ENCODE measurements around the gene MBNL1.

The MBNL1 gene

GRCh38 chr3:152232679-152233078 is 36.0 kb upstream of the MBNL1 start:
- TF ChIP-seq POLR2A (IDR thresholded peaks at IDR 0.05; ENCODE audit: low read depth, low read length): no peak
- no peak for TF ChIP-seq SPI1 (IDR thresholded peaks at IDR 0.05; ENCODE audit: low read depth, low read length)
- no peak for TF ChIP-seq TAF1 (IDR thresholded peaks at IDR 0.05; ENCODE audit: low read depth, low read length)
- TF ChIP-seq POLR2AphosphoS5 (IDR thresholded peaks at IDR 0.05; ENCODE audit: low read depth, low read length): no peak
- TF ChIP-seq POU2F2 (IDR thresholded peaks at IDR 0.05; ENCODE audit: low read depth, low read length): no peak
- TF ChIP-seq PAX5 (IDR thresholded peaks at IDR 0.05; ENCODE audit: insufficient read depth, low read length, severe bottlenecking): no peak
- DNase-seq (ENCODE audit: insufficient read length, low spot score) (no peak), FAIRE-seq (no peak)

GRCh38 chr3:152234657-152235375 is 33.9 kb upstream of the MBNL1 start:
- no peak for FAIRE-seq
- TF ChIP-seq POLR2A (IDR thresholded peaks at IDR 0.05; ENCODE audit: low read depth, low read length): no peak

GRCh38 chr3:152235709-152236298 is 32.9 kb upstream of the MBNL1 start:
- DNase-seq (ENCODE audit: insufficient read length, low spot score) (no peak), FAIRE-seq (no peak)
- TF ChIP-seq TAF1 (IDR thresholded peaks at IDR 0.05; ENCODE audit: low read depth, low read length): no peak
- no peak for TF ChIP-seq SPI1 (IDR thresholded peaks at IDR 0.05; ENCODE audit: low read depth, low read length)
- no peak for TF ChIP-seq PAX5 (IDR thresholded peaks at IDR 0.05; ENCODE audit: insufficient read depth, low read length, severe bottlenecking)
- TF ChIP-seq POLR2A (IDR thresholded peaks at IDR 0.05; ENCODE audit: low read depth, low read length): no peak
- TF ChIP-seq POLR2AphosphoS5 (IDR thresholded peaks at IDR 0.05; ENCODE audit: low read depth, low read length): no peak
- no peak for TF ChIP-seq POU2F2 (IDR thresholded peaks at IDR 0.05; ENCODE audit: low read depth, low read length)

More at GRCh38 chr3:152234657-152235375, 33.9 kb upstream of the MBNL1 start:
- DNase-seq (ENCODE audit: insufficient read length, low spot score): no peak

GRCh38 chr3:152236716-152237115 is 32.0 kb upstream of the MBNL1 start:
- FAIRE-seq (no peak), DNase-seq (ENCODE audit: insufficient read length, low spot score) (no peak)
- TF ChIP-seq SPI1 (IDR thresholded peaks at IDR 0.05; ENCODE audit: low read depth, low read length) (peak; percentile 79), PAX5 (IDR thresholded peaks at IDR 0.05; ENCODE audit: insufficient read depth, low read length, severe bottlenecking) (no peak)

GRCh38 chr3:152241142-152242017 is 27.3 kb upstream of the MBNL1 start:
- peak; percentile 84 for FAIRE-seq
- no peak for DNase-seq (ENCODE audit: insufficient read length, low spot score)
- TF ChIP-seq POLR2AphosphoS5 (IDR thresholded peaks at IDR 0.05; ENCODE audit: low read depth, low read length): no peak
- peak; percentile 73 for TF ChIP-seq SPI1 (IDR thresholded peaks at IDR 0.05; ENCODE audit: low read depth, low read length)

GRCh38 chr3:152243301-152243711 is 25.4 kb upstream of the MBNL1 start:
- DNase-seq (ENCODE audit: insufficient read length, low spot score) (no peak), FAIRE-seq (peak; percentile 66)

GRCh38 chr3:152243721-152244516 is 24.8 kb upstream of the MBNL1 start:
- peak; percentile 59 for FAIRE-seq
- no peak for TF ChIP-seq TAF1 (IDR thresholded peaks at IDR 0.05; ENCODE audit: low read depth, low read length)
- no peak for TF ChIP-seq POLR2AphosphoS5 (IDR thresholded peaks at IDR 0.05; ENCODE audit: low read depth, low read length)
- no peak for TF ChIP-seq PAX5 (IDR thresholded peaks at IDR 0.05; ENCODE audit: insufficient read depth, low read length, severe bottlenecking)
- TF ChIP-seq POU2F2 (IDR thresholded peaks at IDR 0.05; ENCODE audit: low read depth, low read length): peak; percentile 28; the same call in 1 of the 2 replicates
- TF ChIP-seq SPI1 (IDR thresholded peaks at IDR 0.05; ENCODE audit: low read depth, low read length): no peak
- TF ChIP-seq POLR2A (IDR thresholded peaks at IDR 0.05; ENCODE audit: low read depth, low read length): 0 out of 2 replicates have a peak, but pooled peaks have one; percentile 26
- DNase-seq (ENCODE audit: insufficient read length, low spot score): no peak

More at GRCh38 chr3:152243301-152243711, 25.4 kb upstream of the MBNL1 start:
- no peak for TF ChIP-seq POLR2AphosphoS5 (IDR thresholded peaks at IDR 0.05; ENCODE audit: low read depth, low read length)
- TF ChIP-seq POLR2A (IDR thresholded peaks at IDR 0.05; ENCODE audit: low read depth, low read length): no peak
- no peak for TF ChIP-seq PAX5 (IDR thresholded peaks at IDR 0.05; ENCODE audit: insufficient read depth, low read length, severe bottlenecking)
- TF ChIP-seq POU2F2 (IDR thresholded peaks at IDR 0.05; ENCODE audit: low read depth, low read length): no peak
- TF ChIP-seq SPI1 (IDR thresholded peaks at IDR 0.05; ENCODE audit: low read depth, low read length): 0 out of 2 replicates have a peak, but pooled peaks have one; percentile 9
- no peak for TF ChIP-seq TAF1 (IDR thresholded peaks at IDR 0.05; ENCODE audit: low read depth, low read length)

- no peak for DNase-seq (ENCODE audit: insufficient read length, low spot score)
- FAIRE-seq: no peak
- TF ChIP-seq POLR2A (IDR thresholded peaks at IDR 0.05; ENCODE audit: low read depth, low read length) (no peak), SPI1 (IDR thresholded peaks at IDR 0.05; ENCODE audit: low read depth, low read length) (no peak), TAF1 (IDR thresholded peaks at IDR 0.05; ENCODE audit: low read depth, low read length) (no peak), POLR2AphosphoS5 (IDR thresholded peaks at IDR 0.05; ENCODE audit: low read depth, low read length) (no peak)
These were observed 24.2 kb upstream of the MBNL1 start for GRCh38 chr3:152244517-152244888.

- peak; percentile 85 for FAIRE-seq
- TF ChIP-seq POLR2AphosphoS5 (IDR thresholded peaks at IDR 0.05; ENCODE audit: low read depth, low read length) (no peak), POU2F2 (IDR thresholded peaks at IDR 0.05; ENCODE audit: low read depth, low read length) (no peak)
- no peak for DNase-seq (ENCODE audit: insufficient read length, low spot score)
These were observed 23.1 kb upstream of the MBNL1 start for GRCh38 chr3:152245498-152246170.

All from GM12891 (cell line).